DLD1 (cell line): ENCODE results near the gene LSM5.
"Not testable (repeated sequence)": the region's sequence is repeated elsewhere in the genome, so short reads cannot be mapped to it uniquely, and the experiment has no call there.

Source experiments
- in situ Hi-C: cut with HindIII; loops from 2 replicates; pipeline ENCODE4 v1.10.0; 2017; ENCODE audit warnings: low sequenced_read_pairs

Gene LSM5

GRCh38 chr7:32506266-32507054, 16.3 kb upstream of the LSM5 start:
- in situ Hi-C loops, result no loop called here

GRCh38 chr7:32502728-32503127, 12.5 kb upstream of the LSM5 start:
- in situ Hi-C loops, result no loop called here

- in situ Hi-C loops, result no loop called here
Measured at GRCh38 chr7:32501522-32501921, 11.3 kb upstream of the LSM5 start.

GRCh38 chr7:32500922-32501341, 10.8 kb upstream of the LSM5 start:
- in situ Hi-C loops, result no loop called here

GRCh38 chr7:32500216-32500615, 10.0 kb upstream of the LSM5 start:
- in situ Hi-C loops, result not testable (repeated sequence)

GRCh38 chr7:32499755-32500154, 9.6 kb upstream of the LSM5 start:
- in situ Hi-C loops, result not testable (repeated sequence)

GRCh38 chr7:32496052-32496813, 6.1 kb upstream of the LSM5 start:
- in situ Hi-C loops, result no loop called here

- in situ Hi-C loops, result no loop called here
Measured at GRCh38 chr7:32495298-32496051, 5.3 kb upstream of the LSM5 start, which contains the start of gene AVL9. AVL9 (plus strand) TSS chr7:32495489; CDS start chr7:32495710, 221 bp downstream.

GRCh38 chr7:32494946-32495297, 4.7 kb upstream of the LSM5 start:
- in situ Hi-C loops, result no loop called here

GRCh38 chr7:32489788-32490126, 423 bp downstream of the LSM5 start:
- in situ Hi-C loops, result loop anchor here (10.0 kb wide), 1 partner anchor 275 kb away; no protein-coding TSS in a partner anchor

- in situ Hi-C loops, result loop anchor here (10.0 kb wide), 1 partner anchor 267 kb away; no protein-coding TSS in a partner anchor
Measured at GRCh38 chr7:32481921-32482320, 8.3 kb downstream of the LSM5 start.

- in situ Hi-C loops, result loop anchor here (10.0 kb wide), 1 partner anchor 266 kb away; no protein-coding TSS in a partner anchor
Measured at GRCh38 chr7:32481176-32481575, 9.0 kb downstream of the LSM5 start.

GRCh38 chr7:32479574-32480200, 10.5 kb downstream of the LSM5 start:
- in situ Hi-C loops, result loop anchor here (10.0 kb wide), 1 partner anchor 265 kb away; no protein-coding TSS in a partner anchor

- in situ Hi-C loops, result no loop called here
Measured at GRCh38 chr7:32477649-32477980, 12.6 kb downstream of the LSM5 start.

- in situ Hi-C loops, result no loop called here
Measured at GRCh38 chr7:32476816-32477648, 13.1 kb downstream of the LSM5 start.

GRCh38 chr7:32474008-32474407, 16.2 kb downstream of the LSM5 start:
- in situ Hi-C loops, result no loop called here

GRCh38 chr7:32472015-32472414, 18.2 kb downstream of the LSM5 start:
- in situ Hi-C loops, result no loop called here

GRCh38 chr7:32470871-32471270, 19.3 kb downstream of the LSM5 start:
- in situ Hi-C loops, result no loop called here

- in situ Hi-C loops, result not testable (repeated sequence)
Measured at GRCh38 chr7:32470004-32470403, 20.2 kb downstream of the LSM5 start.
